OCI-LY3 (cell line): ENCODE results near the gene DYNC2I2.
"Not testable (repeated sequence)": the region's sequence is repeated elsewhere in the genome, so short reads cannot be mapped to it uniquely, and the experiment has no call there.

Experiments used
- H2AFZ ChIP-seq: fragments of 200-600, 300-600 bp; shearing (Covaris generic); 2 replicates; pipeline ENCODE4 v1.6.0; 2014; ENCODE audit warnings: antibody characterized with exemption, low read depth, low read length
- H3K27ac ChIP-seq: fragments of 200-600, 300-600 bp; sonication (generic); 2 replicates; pipeline ENCODE4 v1.5.1; 2014; ENCODE audit warnings: mild to moderate bottlenecking, low read length, moderate library complexity, mixed read lengths
- H3K27me3 ChIP-seq: fragments of 200-600, 300-600 bp; sonication (generic); 2 replicates; pipeline ENCODE4 v1.6.1; 2014; ENCODE audit warnings: low read depth, low read length, mixed read lengths
- H3K36me3 ChIP-seq: fragments of 200-600, 300-600 bp; sonication (generic); replicated peaks from 2 replicates; pipeline ENCODE3; 2014; ENCODE audit warnings: low read depth, low read length, mixed read lengths
- H3K4me1 ChIP-seq: fragments of 300-600, 200-600 bp; sonication (generic); 2 replicates; pipeline ENCODE4 v1.6.1; 2014; ENCODE audit warnings: low read length, mixed read lengths
- H3K4me2 ChIP-seq: fragments of 200-600, 300-600 bp; sonication (generic); 2 replicates; pipeline ENCODE4 v1.6.1; 2014; ENCODE audit warnings: low read length, mixed read lengths
- H3K4me3 ChIP-seq: fragments of 300-600, 200-600 bp; sonication (generic); 2 replicates; pipeline ENCODE4 v1.5.1; 2014; ENCODE audit warnings: antibody characterized with exemption, mild to moderate bottlenecking, low read length, moderate library complexity
- H3K79me2 ChIP-seq: fragments of 300-600, 200-600 bp; shearing (Covaris generic); 2 replicates; pipeline ENCODE4 v1.6.1; 2014; ENCODE audit warnings: mild to moderate bottlenecking, low read length, mixed read lengths
- H3K9ac ChIP-seq: fragments of 300-600, 200-600 bp; shearing (Covaris generic); 2 replicates; pipeline ENCODE4 v1.6.0; 2014; ENCODE audit warnings: mild to moderate bottlenecking, low read length, moderate library complexity
- H3K9me3 ChIP-seq: fragments of 200-600, 300-600 bp; shearing (Covaris generic); 2 replicates; pipeline ENCODE4 v1.6.1; 2014; ENCODE audit warnings: low read length, mixed read lengths; ENCODE audit not compliant: insufficient read depth
- H4K20me1 ChIP-seq: fragments of 200-600, 300-600 bp; sonication (generic); 2 replicates; pipeline ENCODE4 v1.6.1; 2016; ENCODE audit warnings: low read length, mixed read lengths; ENCODE audit not compliant: insufficient read depth
- CTCF ChIP-seq: fragments of 200-600, 300-600 bp; sonication (generic); IDR thresholded peaks from 2 replicates; pipeline ENCODE4 v1.5.1; 2014; ENCODE audit warnings: antibody characterized with exemption, low read length, low read depth
- EZH2phosphoT487 ChIP-seq: fragments of 200-600 bp; shearing (Covaris generic); IDR thresholded peaks from 2 replicates; pipeline ENCODE4 v1.6.1; 2018; ENCODE audit warnings: antibody characterized with exemption, mixed run types, low read depth

Gene DYNC2I2

GRCh38 chr9:128701227-128701854 is 44.7 kb upstream of the DYNC2I2 start:
- Histone ChIP-seq H3K79me2 (peaks cover 33% of the 10 kb centered on the region), H3K4me3 (no peak overlapping the region), H3K27me3 (no peaks in the 10 kb centered on the region), H3K4me2 (no peak overlapping the region), H3K27ac (no peak overlapping the region), H3K36me3 (peaks cover 20% of the 10 kb centered on the region), H4K20me1 (peaks cover 7% of the 10 kb centered on the region; the same call in 1 of the 2 replicates), H3K9ac (no peak overlapping the region), H3K4me1 (peaks cover 11% of the 10 kb centered on the region; the same call in 1 of the 2 replicates), H2AFZ (no peak overlapping the region), H3K9me3 (no peaks in the 10 kb centered on the region)
- TF ChIP-seq CTCF (no peak), EZH2phosphoT487 (no peak)

- H3K4me1 ChIP-seq = peaks cover 24% of the 10 kb centered on the region
- H2AFZ ChIP-seq, H3K9me3 ChIP-seq, H3K27ac ChIP-seq, H3K9ac ChIP-seq, H3K4me3 ChIP-seq, H3K4me2 ChIP-seq, H3K27me3 ChIP-seq: not testable (repeated sequence)
- peaks cover 17% of the 10 kb centered on the region; the same call in 1 of the 2 replicates for H4K20me1 ChIP-seq
- peaks cover 29% of the 10 kb centered on the region for H3K36me3 ChIP-seq
- H3K79me2 ChIP-seq = peaks cover 45% of the 10 kb centered on the region
Observed at GRCh38 chr9:128699096-128699795, 42.6 kb upstream of the DYNC2I2 start.

GRCh38 chr9:128696923-128697707 is 40.5 kb upstream of the DYNC2I2 start:
- peak overlapping the region; percentile 92 for H3K27ac ChIP-seq
- no peak for TF ChIP-seq CTCF
- peaks cover 48% of the 10 kb centered on the region for H3K79me2 ChIP-seq
- H3K36me3 ChIP-seq = peaks cover 46% of the 10 kb centered on the region
- H3K27me3 ChIP-seq = no peaks in the 10 kb centered on the region
- no peak overlapping the region for H2AFZ ChIP-seq
- peaks cover 39% of the 10 kb centered on the region for H3K4me1 ChIP-seq
- no peaks in the 10 kb centered on the region for H3K9me3 ChIP-seq
- H3K4me2 ChIP-seq = no peak overlapping the region
- peaks cover 17% of the 10 kb centered on the region; the same call in 1 of the 2 replicates for H4K20me1 ChIP-seq
- no peak overlapping the region for H3K4me3 ChIP-seq
- no peak overlapping the region for H3K9ac ChIP-seq

- Histone ChIP-seq H3K9me3 (no peaks in the 10 kb centered on the region), H4K20me1 (peaks cover 35% of the 10 kb centered on the region), H3K4me1 (peaks cover 38% of the 10 kb centered on the region), H3K27ac (peak overlapping the region; percentile 92), H3K4me3 (peak overlapping the region; percentile 92), H3K36me3 (peaks cover 68% of the 10 kb centered on the region), H3K79me2 (peaks cover 71% of the 10 kb centered on the region), H3K27me3 (no peaks in the 10 kb centered on the region), H3K4me2 (peak overlapping the region; percentile 74), H3K9ac (peak overlapping the region; percentile 51), H2AFZ (no peak overlapping the region)
- TF ChIP-seq EZH2phosphoT487 (no peak), CTCF (no peak)
Observed at GRCh38 chr9:128694344-128694743, 37.7 kb upstream of the DYNC2I2 start.

GRCh38 chr9:128693738-128694137 is 37.1 kb upstream of the DYNC2I2 start:
- peak overlapping the region; percentile 74 for H3K4me2 ChIP-seq
- not testable (repeated sequence) for H3K9me3 ChIP-seq, H3K27me3 ChIP-seq, H2AFZ ChIP-seq
- H4K20me1 ChIP-seq = peaks cover 35% of the 10 kb centered on the region
- H3K4me3 ChIP-seq = peak overlapping the region; percentile 92
- H3K79me2 ChIP-seq = peaks cover 75% of the 10 kb centered on the region
- H3K27ac ChIP-seq = peak overlapping the region; percentile 92
- peak overlapping the region; percentile 97 for H3K9ac ChIP-seq
- H3K36me3 ChIP-seq = peaks cover 65% of the 10 kb centered on the region
- H3K4me1 ChIP-seq = peaks cover 38% of the 10 kb centered on the region
